ENCODE results near the gene UBR3. TPM values are rescaled to one million over a fixed set of nuclear protein-coding genes. Genes with fewer than 3 reads are reported as not detected.
"Not testable (repeated sequence)": the region's sequence is repeated elsewhere in the genome, so short reads cannot be mapped to it uniquely, and the experiment has no call there.

Gene UBR3
- total RNA-seq, 2 experiments from 2014 or later, result 11.6 to 21.0 TPM

DNA sequence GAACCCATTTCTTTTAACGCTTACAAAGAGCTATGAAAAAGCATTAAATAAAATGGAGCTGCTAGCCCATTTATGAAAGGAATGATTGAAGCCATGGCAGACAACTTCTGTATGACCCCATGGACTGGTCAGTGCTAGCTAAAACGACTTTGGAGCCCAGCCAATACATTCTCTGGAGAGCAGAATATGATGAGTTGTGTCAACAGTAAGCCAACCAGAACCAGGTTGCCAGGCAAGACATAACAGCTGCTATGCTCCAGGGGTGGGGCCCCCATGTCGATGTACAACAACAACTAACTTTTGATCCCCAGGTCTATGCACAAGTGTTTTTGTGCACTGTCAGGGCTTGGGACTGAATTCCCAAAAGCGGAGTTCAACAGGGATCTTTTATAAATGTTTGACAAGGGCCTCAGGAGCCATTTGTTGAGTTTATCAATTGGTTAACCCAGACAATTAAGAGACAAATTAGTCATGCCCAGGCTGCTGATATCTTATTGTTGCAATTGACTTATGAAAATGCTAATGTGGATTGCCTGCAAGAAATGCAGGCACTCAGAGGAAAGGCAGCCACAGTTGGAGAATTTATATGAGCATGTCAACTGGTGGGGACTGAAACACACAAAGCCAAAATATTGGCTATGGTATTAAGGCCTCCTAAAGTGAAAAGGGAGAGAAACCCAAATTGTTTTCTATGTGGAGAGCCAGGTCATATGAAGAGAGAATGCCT is 286.1 kb downstream of the UBR3 start:
- POLR2A ChIA-PET, result no interaction called here
- intact Hi-C loops (cut with micrococcal nuclease; ENCODE audit: unreplicated experiment), result no loop called here
- TF ChIP-seq, protein P1, sequence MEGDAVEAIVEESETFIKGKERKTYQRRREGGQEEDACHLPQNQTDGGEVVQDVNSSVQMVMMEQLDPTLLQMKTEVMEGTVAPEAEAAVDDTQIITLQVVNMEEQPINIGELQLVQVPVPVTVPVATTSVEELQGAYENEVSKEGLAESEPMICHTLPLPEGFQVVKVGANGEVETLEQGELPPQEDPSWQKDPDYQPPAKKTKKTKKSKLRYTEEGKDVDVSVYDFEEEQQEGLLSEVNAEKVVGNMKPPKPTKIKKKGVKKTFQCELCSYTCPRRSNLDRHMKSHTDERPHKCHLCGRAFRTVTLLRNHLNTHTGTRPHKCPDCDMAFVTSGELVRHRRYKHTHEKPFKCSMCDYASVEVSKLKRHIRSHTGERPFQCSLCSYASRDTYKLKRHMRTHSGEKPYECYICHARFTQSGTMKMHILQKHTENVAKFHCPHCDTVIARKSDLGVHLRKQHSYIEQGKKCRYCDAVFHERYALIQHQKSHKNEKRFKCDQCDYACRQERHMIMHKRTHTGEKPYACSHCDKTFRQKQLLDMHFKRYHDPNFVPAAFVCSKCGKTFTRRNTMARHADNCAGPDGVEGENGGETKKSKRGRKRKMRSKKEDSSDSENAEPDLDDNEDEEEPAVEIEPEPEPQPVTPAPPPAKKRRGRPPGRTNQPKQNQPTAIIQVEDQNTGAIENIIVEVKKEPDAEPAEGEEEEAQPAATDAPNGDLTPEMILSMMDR (conservative IDR thresholded peaks at IDR 0.05; ENCODE audit: low read length), result no peak
- no peak for TF ChIP-seq EZH2phosphoT487 (IDR thresholded peaks at IDR 0.05; ENCODE audit: borderline replicate concordance, low read depth, low read length)
- DNase-seq (ENCODE audit: low spot score), result no peak
- BruUV-seq (replicated peaks), result no TSS peak
- Histone ChIP-seq H3K4me2 (ENCODE audit: low read length) (no peak overlapping the region), H3K27ac (ENCODE audit: low read depth, low read length, poor library complexity, severe bottlenecking) (no peak overlapping the region), H3K36me3 (ENCODE audit: insufficient read depth, low read length) (no peaks in the 10 kb centered on the region), H3K4me1 (ENCODE audit: insufficient read depth, low read length, poor library complexity, severe bottlenecking) (no peaks in the 10 kb centered on the region), H4K20me1 (ENCODE audit: insufficient read depth, low read length) (no peaks in the 10 kb centered on the region), H3K9me3 (ENCODE audit: low read length) (no peaks in the 10 kb centered on the region), H3K79me2 (ENCODE audit: insufficient read depth, low read depth, low read length) (no peaks in the 10 kb centered on the region), H3K9me2 (ENCODE audit: insufficient read depth, low read length) (no peaks in the 10 kb centered on the region), H2AFZ (ENCODE audit: low read length) (no peak overlapping the region), H3K4me3 (ENCODE audit: low read depth, low read length, poor library complexity, severe bottlenecking) (no peak overlapping the region)
- CTCF ChIA-PET (ENCODE audit: unreplicated experiment), result no interaction called here

DNA sequence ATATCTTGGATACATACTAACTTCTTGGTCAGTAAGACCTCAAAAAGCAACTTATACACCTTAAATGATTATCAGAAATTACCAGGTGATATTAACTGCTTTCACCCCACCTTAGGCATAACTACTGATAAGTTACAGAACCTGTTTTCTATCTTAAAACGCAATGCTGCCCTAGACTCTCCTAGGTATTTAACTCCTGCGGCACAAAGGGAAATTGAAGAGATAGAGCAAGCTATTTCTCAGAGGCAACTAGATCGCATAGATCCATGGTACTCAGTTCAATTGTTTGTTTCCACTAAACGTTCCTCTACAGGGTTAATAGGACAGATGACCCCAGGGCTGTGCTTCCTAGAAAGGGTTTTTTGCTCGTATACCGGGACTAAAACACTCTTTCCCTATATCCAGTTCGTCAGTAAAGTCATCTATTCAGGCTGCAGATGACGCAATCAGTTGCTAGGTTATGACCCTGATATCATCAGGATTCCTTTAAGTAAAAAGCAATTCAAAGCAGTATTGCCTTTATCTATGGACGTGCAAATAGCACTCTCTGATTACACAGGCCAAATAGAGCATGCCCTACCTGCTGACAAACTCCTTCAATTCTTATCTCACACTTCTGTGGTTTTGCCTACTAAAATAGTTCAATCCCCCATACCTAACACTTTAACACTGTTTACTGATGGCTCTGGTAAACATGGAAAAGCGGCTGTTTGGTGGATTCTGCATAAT is 288.4 kb downstream of the UBR3 start:
- no peaks in the 10 kb centered on the region for H3K9me3 ChIP-seq (ENCODE audit: low read length)
- no peak overlapping the region for H3K4me3 ChIP-seq (ENCODE audit: low read depth, low read length, poor library complexity, severe bottlenecking)
- DNase-seq (ENCODE audit: low spot score), result no peak
- intact Hi-C loops (cut with micrococcal nuclease; ENCODE audit: unreplicated experiment), result no loop called here
- no peak overlapping the region for H3K27ac ChIP-seq (ENCODE audit: low read depth, low read length, poor library complexity, severe bottlenecking)
- H3K4me1 ChIP-seq (ENCODE audit: insufficient read depth, low read length, poor library complexity, severe bottlenecking), result no peaks in the 10 kb centered on the region
- H3K4me2 ChIP-seq (ENCODE audit: low read length), result no peak overlapping the region
- no peaks in the 10 kb centered on the region for H3K36me3 ChIP-seq (ENCODE audit: insufficient read depth, low read length)
- ChIA-PET POLR2A (no interaction called here), CTCF (ENCODE audit: unreplicated experiment) (no interaction called here)
- BruUV-seq (replicated peaks), result no TSS peak
- no peaks in the 10 kb centered on the region for H3K9me2 ChIP-seq (ENCODE audit: insufficient read depth, low read length)
- no peaks in the 10 kb centered on the region for H3K79me2 ChIP-seq (ENCODE audit: insufficient read depth, low read depth, low read length)
- H4K20me1 ChIP-seq (ENCODE audit: insufficient read depth, low read length), result no peaks in the 10 kb centered on the region
- TF ChIP-seq, protein P1 (conservative IDR thresholded peaks at IDR 0.05; ENCODE audit: low read length), result no peak
- TF ChIP-seq EZH2phosphoT487 (IDR thresholded peaks at IDR 0.05; ENCODE audit: borderline replicate concordance, low read depth, low read length), result no peak
- no peak overlapping the region for H2AFZ ChIP-seq (ENCODE audit: low read length)

DNA sequence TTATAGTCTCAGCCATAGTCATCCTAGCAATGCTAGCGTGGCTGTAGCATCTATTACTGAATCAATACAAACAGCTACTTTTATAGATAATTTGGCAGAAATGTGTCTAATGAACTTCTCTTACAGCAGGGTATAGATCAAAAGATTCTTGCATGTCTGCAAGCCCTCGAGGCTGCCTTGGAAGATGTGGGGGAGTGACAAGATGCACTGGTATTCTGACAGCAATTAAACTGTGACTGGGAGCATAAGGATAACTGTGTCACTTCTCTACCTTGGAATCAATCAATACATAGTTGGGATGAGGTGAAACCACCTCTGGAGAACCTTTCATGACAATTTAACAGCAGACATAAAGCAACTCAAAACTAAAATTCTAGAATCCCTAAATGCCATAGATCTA is 291.4 kb downstream of the UBR3 start:
- no peaks in the 10 kb centered on the region for H4K20me1 ChIP-seq (ENCODE audit: insufficient read depth, low read length)
- no peaks in the 10 kb centered on the region for H3K36me3 ChIP-seq (ENCODE audit: insufficient read depth, low read length)
- DNase-seq (ENCODE audit: low spot score), result no peak
- TF ChIP-seq, protein P1 (conservative IDR thresholded peaks at IDR 0.05; ENCODE audit: low read length), result no peak
- no peak for TF ChIP-seq EZH2phosphoT487 (IDR thresholded peaks at IDR 0.05; ENCODE audit: borderline replicate concordance, low read depth, low read length)
- H3K9me2 ChIP-seq (ENCODE audit: insufficient read depth, low read length), result no peaks in the 10 kb centered on the region
- POLR2A ChIA-PET, result no interaction called here
- no peak overlapping the region for H2AFZ ChIP-seq (ENCODE audit: low read length)
- H3K9me3 ChIP-seq (ENCODE audit: low read length), result no peaks in the 10 kb centered on the region
- intact Hi-C loops (cut with micrococcal nuclease; ENCODE audit: unreplicated experiment), result no loop called here
- CTCF ChIA-PET (ENCODE audit: unreplicated experiment), result no interaction called here
- H3K4me1 ChIP-seq (ENCODE audit: insufficient read depth, low read length, poor library complexity, severe bottlenecking), result no peaks in the 10 kb centered on the region
- H3K4me3 ChIP-seq (ENCODE audit: low read depth, low read length, poor library complexity, severe bottlenecking), result no peak overlapping the region
- BruUV-seq (replicated peaks), result no TSS peak
- no peaks in the 10 kb centered on the region for H3K79me2 ChIP-seq (ENCODE audit: insufficient read depth, low read depth, low read length)
- H3K27ac ChIP-seq (ENCODE audit: low read depth, low read length, poor library complexity, severe bottlenecking), result no peak overlapping the region
- no peak overlapping the region for H3K4me2 ChIP-seq (ENCODE audit: low read length)

DNA sequence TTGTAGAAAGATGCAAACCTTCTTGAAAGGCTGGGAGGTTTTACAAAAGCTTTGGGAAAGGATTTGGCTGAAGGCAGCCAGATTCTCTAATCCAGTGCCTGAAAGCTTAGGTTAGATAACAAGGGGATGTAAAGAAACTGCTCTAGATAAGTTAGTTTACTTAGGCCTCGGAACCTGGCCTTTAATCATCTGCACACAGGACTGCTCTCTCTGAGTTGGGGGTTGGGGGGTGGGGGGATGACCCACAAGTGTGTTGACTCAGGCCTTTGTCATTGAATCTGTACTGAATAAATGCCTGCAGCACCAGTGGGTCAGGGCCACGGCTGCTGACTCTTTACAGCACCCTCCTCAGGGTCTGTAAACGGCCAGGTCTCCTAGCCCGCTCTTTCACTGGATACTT is 292.1 kb downstream of the UBR3 start:
- intact Hi-C loops (cut with micrococcal nuclease; ENCODE audit: unreplicated experiment); H3K27ac ChIP-seq (ENCODE audit: low read depth, low read length, poor library complexity, severe bottlenecking); H2AFZ ChIP-seq (ENCODE audit: low read length); H3K9me3 ChIP-seq (ENCODE audit: low read length); H3K4me1 ChIP-seq (ENCODE audit: insufficient read depth, low read length, poor library complexity, severe bottlenecking); H3K4me3 ChIP-seq (ENCODE audit: low read depth, low read length, poor library complexity, severe bottlenecking); H3K36me3 ChIP-seq (ENCODE audit: insufficient read depth, low read length); CTCF ChIA-PET (ENCODE audit: unreplicated experiment); H4K20me1 ChIP-seq (ENCODE audit: insufficient read depth, low read length); BruUV-seq (replicated peaks); H3K9me2 ChIP-seq (ENCODE audit: insufficient read depth, low read length); H3K79me2 ChIP-seq (ENCODE audit: insufficient read depth, low read depth, low read length); H3K4me2 ChIP-seq (ENCODE audit: low read length); DNase-seq (ENCODE audit: low spot score); POLR2A ChIA-PET: not testable (repeated sequence)

All from OCI-LY7 (cell line).